SK-N-SH treated with all-trans-retinoic acid at 6 μM for 48 hours (cell line): ENCODE measurements around the gene DTX1.

Experiments used
- CSRNP3 ChIP-seq: fragments of 250-450 bp; sonication (Bioruptor Pico); IDR thresholded peaks from 2 replicates; pipeline ENCODE4 v1.5.1; 2021; ENCODE audit warnings: mild to moderate bottlenecking, moderate library complexity
- GLIS3 ChIP-seq: fragments of 250-450 bp; sonication (Bioruptor Pico); IDR thresholded peaks from 2 replicates; pipeline ENCODE4 v1.5.0; 2020; ENCODE audit warnings: mild to moderate bottlenecking, moderate library complexity
- PATZ1 ChIP-seq: fragments of 250-450 bp; sonication (Bioruptor Pico); IDR thresholded peaks from 2 replicates; pipeline ENCODE4 v1.8.0; 2020; ENCODE audit warnings: mild to moderate bottlenecking, moderate library complexity, borderline replicate concordance
- PPARA ChIP-seq: fragments of 250-450 bp; sonication (Bioruptor Pico); IDR thresholded peaks from 2 replicates; pipeline ENCODE4 v1.5.0; 2020; ENCODE audit warnings: mild to moderate bottlenecking, borderline replicate concordance
- RARB ChIP-seq: fragments of 250-450 bp; sonication (Bioruptor Pico); IDR thresholded peaks from 2 replicates; pipeline ENCODE4 v1.8.0; 2021; ENCODE audit warnings: mild to moderate bottlenecking, moderate library complexity
- ZC3H10 ChIP-seq: fragments of 250-450 bp; sonication (Bioruptor Pico); IDR thresholded peaks from 2 replicates; pipeline ENCODE4 v1.5.1; 2021; ENCODE audit warnings: mild to moderate bottlenecking, moderate library complexity
- ZFP3 ChIP-seq: fragments of 250-450 bp; sonication (Bioruptor Pico); IDR thresholded peaks from 2 replicates; pipeline ENCODE4 v1.5.0; 2020; ENCODE audit warnings: mild to moderate bottlenecking, moderate library complexity
- ZNF565 ChIP-seq: fragments of 450-650 bp; formaldehyde crosslinking; conservative IDR thresholded peaks from 2 replicates; pipeline ENCODE4 v1.5.0; 2020; ENCODE audit warnings: low read depth, mild to moderate bottlenecking, moderate library complexity
- ZNF70 ChIP-seq: fragments of 450-650 bp; formaldehyde crosslinking; IDR thresholded peaks from 2 replicates; pipeline ENCODE4 v1.5.0; 2020; ENCODE audit warnings: mild to moderate bottlenecking, moderate library complexity

- no peak for TF ChIP-seq PATZ1 (CRISPR knock-in tag)
- TF ChIP-seq PPARA: no peak
- TF ChIP-seq RARB (CRISPR knock-in tag): no peak
- TF ChIP-seq ZC3H10 (CRISPR knock-in tag): no peak
- TF ChIP-seq ZNF565 (CRISPR knock-in tag): no peak
- TF ChIP-seq ZFP3 (CRISPR knock-in tag): no peak
- TF ChIP-seq ZNF70 (CRISPR knock-in tag): no peak
- no peak for TF ChIP-seq CSRNP3 (CRISPR knock-in tag)
- no peak for TF ChIP-seq GLIS3 (CRISPR knock-in tag)
These were observed 52.8 kb downstream of the DTX1 start for GRCh38 chr12:113109360-113109759.
